Suprapubic skin (tissue), 4 donors: Measurements from ENCODE around the gene PTPN14. TPM values are rescaled to one million over a fixed set of nuclear protein-coding genes. Genes with fewer than 3 reads are reported as not detected.

Experiments
- DNase-seq, 2 donors: peaks; one replicate each; pipeline ENCODE4 v3.0.0-alpha.2; 2019; ENCODE audit warnings: low spot score in 2 of 2
- H3K27ac ChIP-seq: fragments of 200-600 bp; sonication (generic); one replicate; pipeline ENCODE4 v1.5.1; 2019
- H3K27me3 ChIP-seq: fragments of 200-600 bp; sonication (generic); one replicate; pipeline ENCODE4 v1.5.1; 2019
- H3K36me3 ChIP-seq: fragments of 200-600 bp; sonication (generic); one replicate; pipeline ENCODE4 v1.5.1; 2019
- H3K4me1 ChIP-seq: fragments of 200-600 bp; sonication (generic); one replicate; pipeline ENCODE4 v1.5.1; 2019
- H3K4me3 ChIP-seq: fragments of 200-600 bp; sonication (generic); one replicate; pipeline ENCODE4 v1.5.1; 2019; ENCODE audit warnings: mild to moderate bottlenecking
- H3K9me3 ChIP-seq: fragments of 200-600 bp; sonication (generic); one replicate; pipeline ENCODE4 v1.5.1; 2019
- EP300 ChIP-seq: sonication (generic); formaldehyde crosslinking; IDR thresholded peaks from one replicate; pipeline ENCODE4 v1.6.1; 2017; ENCODE audit warnings: antibody characterized with exemption
- POLR2A ChIP-seq, 2 donors: fragments of 450-650 bp; IDR thresholded peaks; one replicate each; pipeline ENCODE4 v1.6.1; 2017; ENCODE audit warnings: antibody characterized with exemption in 2 of 2, mild to moderate bottlenecking in 2 of 2, moderate library complexity in 2 of 2
- POLR2AphosphoS5 ChIP-seq, 3 donors: sonication (generic); formaldehyde crosslinking; IDR thresholded peaks; one replicate each; pipeline ENCODE4 v1.6.1; 2017; ENCODE audit warnings: antibody characterized with exemption in 3 of 3
- WGBS: methylation state at CpG from one replicate; pipeline ENCODE4 v1.1.5; 2018; 5-methylcytosine and 5-hydroxymethylcytosine counted together
- total RNA-seq, 4 donors: library from RNA; depleted of rRNA; stranded (reverse); fragments of >200 nt; gene quantifications; one replicate each; pipeline ENCODE4 v1.1.0, GENCODE V29; 2016
- TF ChIP-seq, protein P1 (sequence below), 2 donors: fragments of 200-600 bp in 1 of 2; fragments of 450-650 bp in 1 of 2; sonication (generic) in 1 of 2; IDR thresholded peaks; one replicate each; pipeline ENCODE4 v1.5.1; 2016 to 2019; ENCODE audit warnings: antibody characterized with exemption in 2 of 2, mild to moderate bottlenecking in 1 of 2, moderate library complexity in 1 of 2

The PTPN14 gene
- total RNA-seq, 4 donors from 2014 or later, result 67.9 to 159 (median 96.4) TPM

DNA sequence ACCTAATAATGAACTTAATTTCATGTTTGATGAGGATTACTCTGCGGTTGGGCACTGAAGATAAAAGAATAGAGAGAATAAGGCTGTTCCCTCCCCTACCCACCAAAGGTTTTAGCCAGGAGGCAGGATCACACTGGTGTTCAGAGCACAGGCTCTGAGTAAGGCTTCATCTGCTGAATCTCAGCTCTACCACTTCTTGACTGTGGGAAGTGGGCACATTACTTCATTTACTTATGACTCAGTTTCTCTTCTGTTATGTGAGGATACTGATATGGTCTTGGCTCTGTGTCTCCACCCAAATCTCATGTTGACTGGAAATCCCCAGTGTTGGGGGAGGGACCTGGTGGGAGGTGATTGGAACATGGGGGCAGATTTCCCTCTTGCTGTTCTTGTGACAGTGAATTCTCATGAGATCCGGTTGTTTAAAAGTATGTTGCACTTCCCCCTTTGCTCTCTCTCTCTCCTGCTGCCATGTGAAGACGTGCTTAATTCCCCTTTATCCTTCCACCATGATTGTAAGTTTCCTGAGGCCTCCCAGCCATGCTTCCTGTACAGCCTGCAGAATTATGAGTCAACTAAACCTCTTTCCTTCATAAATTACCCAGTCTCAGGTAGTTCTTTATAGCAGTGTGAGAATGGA lies 190.8 kb downstream of the PTPN14 start:
- Histone ChIP-seq H3K36me3 (peaks cover 64% of the 10 kb centered on the region), H3K4me1 (peaks cover 15% of the 10 kb centered on the region), H3K4me3 (no peak overlapping the region), H3K9me3 (no peaks in the 10 kb centered on the region), H3K27ac (no peak overlapping the region), H3K27me3 (no peaks in the 10 kb centered on the region)
- DNase-seq, result no peak
- 80% methylated on average over 3 of the region's 3 CpGs for WGBS
- TF ChIP-seq POLR2A (IDR thresholded peaks at IDR 0.05), result no peak
- no peak for TF ChIP-seq POLR2AphosphoS5 (IDR thresholded peaks at IDR 0.05)
- TF ChIP-seq, protein P1, sequence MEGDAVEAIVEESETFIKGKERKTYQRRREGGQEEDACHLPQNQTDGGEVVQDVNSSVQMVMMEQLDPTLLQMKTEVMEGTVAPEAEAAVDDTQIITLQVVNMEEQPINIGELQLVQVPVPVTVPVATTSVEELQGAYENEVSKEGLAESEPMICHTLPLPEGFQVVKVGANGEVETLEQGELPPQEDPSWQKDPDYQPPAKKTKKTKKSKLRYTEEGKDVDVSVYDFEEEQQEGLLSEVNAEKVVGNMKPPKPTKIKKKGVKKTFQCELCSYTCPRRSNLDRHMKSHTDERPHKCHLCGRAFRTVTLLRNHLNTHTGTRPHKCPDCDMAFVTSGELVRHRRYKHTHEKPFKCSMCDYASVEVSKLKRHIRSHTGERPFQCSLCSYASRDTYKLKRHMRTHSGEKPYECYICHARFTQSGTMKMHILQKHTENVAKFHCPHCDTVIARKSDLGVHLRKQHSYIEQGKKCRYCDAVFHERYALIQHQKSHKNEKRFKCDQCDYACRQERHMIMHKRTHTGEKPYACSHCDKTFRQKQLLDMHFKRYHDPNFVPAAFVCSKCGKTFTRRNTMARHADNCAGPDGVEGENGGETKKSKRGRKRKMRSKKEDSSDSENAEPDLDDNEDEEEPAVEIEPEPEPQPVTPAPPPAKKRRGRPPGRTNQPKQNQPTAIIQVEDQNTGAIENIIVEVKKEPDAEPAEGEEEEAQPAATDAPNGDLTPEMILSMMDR (IDR thresholded peaks at IDR 0.05), result no peak
- no peak for TF ChIP-seq EP300

DNA sequence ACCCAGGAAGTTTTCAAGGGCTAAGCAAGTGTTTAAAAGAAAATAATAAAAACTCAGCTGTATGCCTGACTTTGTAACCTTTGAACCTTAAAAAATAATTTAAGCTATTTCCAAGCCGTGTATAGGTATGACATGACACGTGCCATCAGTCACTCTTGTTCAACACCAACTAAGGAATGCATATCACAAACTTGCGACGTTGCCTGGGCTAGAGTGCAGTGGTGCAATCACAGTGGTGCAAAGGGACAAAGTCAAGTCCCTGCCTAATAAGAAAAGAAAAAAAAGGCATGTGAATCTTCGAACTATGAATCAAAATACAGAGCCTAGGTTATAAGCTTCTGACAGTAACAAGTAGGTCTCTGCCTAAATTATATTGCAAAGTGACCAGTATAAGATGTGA lies 191.3 kb downstream of the PTPN14 start:
- no peak for DNase-seq
- peaks cover 14% of the 10 kb centered on the region for H3K4me1 ChIP-seq
- no peaks in the 10 kb centered on the region for H3K9me3 ChIP-seq
- TF ChIP-seq EP300, result no peak
- TF ChIP-seq POLR2A (IDR thresholded peaks at IDR 0.05), result no peak
- TF ChIP-seq, protein P1 (IDR thresholded peaks at IDR 0.05), result no peak
- no peak for TF ChIP-seq POLR2AphosphoS5 (IDR thresholded peaks at IDR 0.05)
- no peak overlapping the region for H3K27ac ChIP-seq
- no peak overlapping the region for H3K4me3 ChIP-seq
- H3K36me3 ChIP-seq, result peaks cover 69% of the 10 kb centered on the region
- no peaks in the 10 kb centered on the region for H3K27me3 ChIP-seq
- 90% methylated on average over 5 of the region's 5 CpGs for WGBS

DNA sequence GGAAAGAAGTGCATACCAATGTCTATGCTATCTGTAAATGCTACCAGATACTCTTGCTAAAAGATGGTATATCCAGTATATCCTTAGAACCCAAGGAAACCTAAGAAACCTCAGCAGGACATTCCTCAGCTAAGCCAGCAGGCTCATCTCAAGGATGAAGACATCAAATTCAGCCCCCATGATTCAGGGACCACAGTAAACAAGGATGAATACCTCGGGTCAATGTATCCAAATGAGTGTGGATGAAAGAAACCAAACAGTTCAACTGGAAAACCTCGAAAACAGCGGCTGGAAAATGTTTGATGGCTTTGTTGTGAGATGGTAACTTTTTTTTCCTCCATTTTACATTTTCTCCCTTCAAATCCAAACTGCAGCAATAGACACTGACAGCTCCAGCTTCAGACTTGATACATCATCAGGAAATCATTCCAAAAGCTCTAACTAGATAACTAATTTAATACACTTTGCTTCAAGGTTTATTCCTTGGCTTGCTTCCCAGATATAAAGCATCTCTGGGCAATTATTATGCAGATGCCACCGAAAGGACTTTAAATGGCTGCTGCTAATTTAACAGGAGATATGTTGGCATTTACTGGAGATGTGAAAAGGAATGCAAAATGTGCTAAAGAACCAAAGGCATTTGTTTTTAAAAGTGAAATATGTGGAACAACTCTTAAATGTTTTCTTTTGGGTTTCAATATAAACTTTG lies 196.8 kb downstream of the PTPN14 start:
- Histone ChIP-seq H3K27ac (no peak overlapping the region), H3K27me3 (no peaks in the 10 kb centered on the region), H3K9me3 (no peaks in the 10 kb centered on the region), H3K4me3 (no peak overlapping the region), H3K36me3 (peaks cover 67% of the 10 kb centered on the region), H3K4me1 (no peaks in the 10 kb centered on the region)
- TF ChIP-seq POLR2AphosphoS5 (IDR thresholded peaks at IDR 0.05) (no peak), EP300 (no peak), POLR2A (IDR thresholded peaks at IDR 0.05) (no peak)
- TF ChIP-seq, protein P1 (IDR thresholded peaks at IDR 0.05), result no peak
- 58% methylated on average over 4 of the region's 4 CpGs for WGBS
- no peak for DNase-seq

DNA sequence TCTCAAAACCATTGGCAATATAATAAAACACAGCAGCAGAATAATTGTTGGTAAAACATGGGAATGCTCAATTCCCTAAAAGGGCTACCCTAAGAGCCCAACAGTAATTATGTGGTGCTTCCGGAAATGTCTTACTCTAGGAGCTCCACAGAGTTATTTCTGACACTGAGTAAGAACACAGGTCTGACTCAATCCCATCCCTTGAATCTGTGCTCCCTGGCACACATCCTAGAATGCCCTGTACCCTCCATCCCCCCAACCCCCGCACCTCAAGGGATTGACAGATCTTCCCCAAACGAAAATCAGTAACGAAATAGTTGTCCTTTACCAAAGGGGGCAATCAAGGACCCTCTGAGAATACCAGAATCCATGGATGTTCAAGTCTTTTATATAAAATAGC lies 198.6 kb downstream of the PTPN14 start:
- no peaks in the 10 kb centered on the region for H3K27me3 ChIP-seq
- H3K36me3 ChIP-seq, result peaks cover 53% of the 10 kb centered on the region
- no peaks in the 10 kb centered on the region for H3K4me1 ChIP-seq
- no peaks in the 10 kb centered on the region for H3K9me3 ChIP-seq
- no peak for DNase-seq
- no peak overlapping the region for H3K27ac ChIP-seq
- TF ChIP-seq POLR2A (IDR thresholded peaks at IDR 0.05), result no peak
- no peak for TF ChIP-seq EP300
- TF ChIP-seq, protein P1 (IDR thresholded peaks at IDR 0.05), result no peak
- no peak for TF ChIP-seq POLR2AphosphoS5 (IDR thresholded peaks at IDR 0.05)
- H3K4me3 ChIP-seq, result no peak overlapping the region
- WGBS, result 84% methylated on average over 4 of the region's 4 CpGs

DNA sequence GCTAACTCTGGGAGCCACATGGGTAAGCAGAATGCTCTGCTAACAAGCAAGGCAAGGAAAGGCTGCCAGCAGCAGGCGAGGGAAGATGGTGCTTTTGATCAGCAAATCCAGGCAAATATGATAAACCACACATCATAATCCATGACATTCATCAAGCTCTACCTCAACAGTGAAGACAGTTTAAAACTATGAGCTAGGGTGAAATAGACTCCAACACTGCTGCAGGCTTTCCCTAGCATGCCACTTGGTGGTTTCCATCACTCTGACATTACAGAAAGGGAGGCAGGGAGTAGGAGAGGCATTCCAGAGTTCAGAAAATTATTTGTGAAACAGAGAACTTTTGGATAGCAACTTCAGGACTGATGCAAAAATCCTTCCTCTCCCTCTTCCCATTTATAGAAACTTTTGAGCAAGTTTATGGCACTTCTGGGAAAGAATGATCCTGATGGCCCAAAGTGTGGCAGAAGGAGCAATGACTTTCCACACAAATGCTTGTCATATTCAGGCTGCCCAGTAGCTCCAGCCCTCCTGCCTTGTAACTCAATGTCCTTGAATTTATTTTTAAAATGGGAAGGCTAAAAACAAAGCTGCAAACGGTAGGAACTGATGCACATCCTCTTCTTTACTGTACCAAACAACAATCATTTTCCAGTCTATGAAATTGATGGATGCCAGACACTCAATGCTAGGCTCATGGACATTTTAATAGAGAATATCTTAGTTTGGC lies 199.7 kb downstream of the PTPN14 start:
- Histone ChIP-seq H3K27me3 (no peaks in the 10 kb centered on the region), H3K4me3 (no peak overlapping the region), H3K9me3 (no peaks in the 10 kb centered on the region), H3K4me1 (no peaks in the 10 kb centered on the region), H3K36me3 (peaks cover 46% of the 10 kb centered on the region), H3K27ac (no peak overlapping the region)
- TF ChIP-seq, protein P1 (IDR thresholded peaks at IDR 0.05), result no peak
- no peak for TF ChIP-seq POLR2AphosphoS5 (IDR thresholded peaks at IDR 0.05)
- no peak for TF ChIP-seq EP300
- TF ChIP-seq POLR2A (IDR thresholded peaks at IDR 0.05), result no peak
- 44% methylated on average over 2 of the region's 2 CpGs for WGBS
- DNase-seq, result no peak
